Measurements from ENCODE around the gene RBM26.

DNA sequence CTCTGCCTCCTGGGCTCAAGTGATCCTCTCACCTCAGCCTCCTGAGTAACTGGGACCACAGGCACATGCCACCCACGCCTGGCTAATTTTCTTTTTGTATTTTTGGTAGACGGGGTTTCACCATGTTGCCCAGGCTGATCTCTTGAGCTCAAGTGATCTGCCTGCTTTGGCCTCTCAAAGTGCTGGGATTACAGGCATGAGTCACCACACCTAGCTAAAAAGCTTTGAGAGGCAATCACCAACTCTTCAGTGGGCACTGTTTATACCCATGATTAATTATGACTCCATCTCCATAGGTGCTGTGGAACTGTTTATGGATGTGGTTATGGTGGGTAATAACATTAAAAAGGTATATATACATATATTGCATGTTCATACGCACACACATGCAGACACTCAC, 7.5 kb upstream of the RBM26 start:
- no peak for TF ChIP-seq POLR2A (IDR thresholded peaks at IDR 0.05)
- TF ChIP-seq, protein P1, sequence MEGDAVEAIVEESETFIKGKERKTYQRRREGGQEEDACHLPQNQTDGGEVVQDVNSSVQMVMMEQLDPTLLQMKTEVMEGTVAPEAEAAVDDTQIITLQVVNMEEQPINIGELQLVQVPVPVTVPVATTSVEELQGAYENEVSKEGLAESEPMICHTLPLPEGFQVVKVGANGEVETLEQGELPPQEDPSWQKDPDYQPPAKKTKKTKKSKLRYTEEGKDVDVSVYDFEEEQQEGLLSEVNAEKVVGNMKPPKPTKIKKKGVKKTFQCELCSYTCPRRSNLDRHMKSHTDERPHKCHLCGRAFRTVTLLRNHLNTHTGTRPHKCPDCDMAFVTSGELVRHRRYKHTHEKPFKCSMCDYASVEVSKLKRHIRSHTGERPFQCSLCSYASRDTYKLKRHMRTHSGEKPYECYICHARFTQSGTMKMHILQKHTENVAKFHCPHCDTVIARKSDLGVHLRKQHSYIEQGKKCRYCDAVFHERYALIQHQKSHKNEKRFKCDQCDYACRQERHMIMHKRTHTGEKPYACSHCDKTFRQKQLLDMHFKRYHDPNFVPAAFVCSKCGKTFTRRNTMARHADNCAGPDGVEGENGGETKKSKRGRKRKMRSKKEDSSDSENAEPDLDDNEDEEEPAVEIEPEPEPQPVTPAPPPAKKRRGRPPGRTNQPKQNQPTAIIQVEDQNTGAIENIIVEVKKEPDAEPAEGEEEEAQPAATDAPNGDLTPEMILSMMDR (IDR thresholded peaks at IDR 0.05): no peak
